Uterus (tissue), 4 donors: ENCODE results near the gene DDX17. TPM values are rescaled to one million over a fixed set of nuclear protein-coding genes. Genes with fewer than 3 reads are reported as not detected.

ENCODE experiments used
- DNase-seq, 2 donors: peaks; one replicate each; pipeline ENCODE4 v3.0.0-alpha.2; 2019 to 2020
- H3K27ac ChIP-seq, 2 donors: fragments of 200-600 bp; sonication (generic); 1 replicate in 1 of 2; 2 replicates in 1 of 2; pipeline ENCODE4 v1.5.1; 2016 to 2018
- H3K27me3 ChIP-seq, 2 donors: fragments of 200-600 bp; sonication (generic); one replicate each; pipeline ENCODE4 v1.5.1; 2018 to 2019; ENCODE audit warnings: control low read depth in 1 of 2
- H3K36me3 ChIP-seq, 2 donors: fragments of 200-600 bp; sonication (generic); one replicate each; pipeline ENCODE4 v1.5.1; 2019; ENCODE audit warnings: control low read depth in 1 of 2
- H3K4me1 ChIP-seq, 2 donors: fragments of 200-600 bp; sonication (generic); one replicate each; pipeline ENCODE4 v1.5.1; 2018 to 2019; ENCODE audit warnings: control low read depth in 1 of 2
- H3K4me3 ChIP-seq, 2 donors: fragments of 200-600 bp; sonication (generic); 1 replicate in 1 of 2; 2 replicates in 1 of 2; pipeline ENCODE4 v1.5.1; 2018 to 2019; ENCODE audit warnings: mild to moderate bottlenecking in 1 of 2
- H3K9me3 ChIP-seq, 2 donors: fragments of 200-600 bp; sonication (generic); one replicate each; pipeline ENCODE4 v1.5.1; 2019; ENCODE audit warnings: control low read depth in 1 of 2
- CTCF ChIP-seq, 4 experiments: fragments of 200-600 bp in 2 of 4; fragments of 450-650 bp in 2 of 4; sonication (generic) in 2 of 4; IDR thresholded peaks; one replicate each; pipeline ENCODE4 v1.5.1; 2016 to 2019; ENCODE audit warnings: antibody characterized with exemption in 4 of 4, mild to moderate bottlenecking in 2 of 4, moderate library complexity in 1 of 4
- POLR2A ChIP-seq, 2 donors: fragments of 450-650 bp; IDR thresholded peaks; one replicate each; pipeline ENCODE4 v1.6.1; 2016; ENCODE audit warnings: antibody characterized with exemption in 2 of 2, mild to moderate bottlenecking in 1 of 2, moderate library complexity in 1 of 2
- intact Hi-C: fragments of 100-400 bp; cut with DNase I; formaldehyde crosslinking; loops from one replicate; pipeline ENCODE4 v1.15.1; 2023; ENCODE audit warnings: low total_unique reads
- total RNA-seq, 4 donors: library from RNA; depleted of rRNA in 3 of 4; stranded (reverse); fragments of >200 nt in 3 of 4; gene quantifications; one replicate each; pipeline versions ENCODE4 v1.1.0 to v1.2.4, GENCODE V29; 2014 to 2023
- donor health status: DM: yes; HTN: yes; CAD: no.

DDX17 gene
- total RNA-seq, 4 donors from 2014 or later, result 441 to 971 (median 665) TPM

GRCh38 chr22:38518620-38519019, 12.5 kb upstream of the DDX17 start:
- intact Hi-C loops, result no loop called here
- H3K36me3 ChIP-seq, result no peaks in the 10 kb centered on the region
- no peak overlapping the region for H3K4me3 ChIP-seq
- no peak overlapping the region for H3K27ac ChIP-seq
- no peaks in the 10 kb centered on the region for H3K4me1 ChIP-seq
- H3K27me3 ChIP-seq, result no peaks in the 10 kb centered on the region
- no peaks in the 10 kb centered on the region for H3K9me3 ChIP-seq
- DNase-seq, result no peak
- TF ChIP-seq CTCF (IDR thresholded peaks at IDR 0.05) (no peak), POLR2A (IDR thresholded peaks at IDR 0.05) (no peak)

- Histone ChIP-seq H3K27me3 (no peaks in the 10 kb centered on the region), H3K4me1 (no peaks in the 10 kb centered on the region), H3K9me3 (no peaks in the 10 kb centered on the region), H3K27ac (no peak overlapping the region), H3K4me3 (no peak overlapping the region), H3K36me3 (no peaks in the 10 kb centered on the region)
- no peak for DNase-seq
- intact Hi-C loops, result no loop called here
- no peak for TF ChIP-seq POLR2A (IDR thresholded peaks at IDR 0.05)
- no peak for TF ChIP-seq CTCF (IDR thresholded peaks at IDR 0.05)
These were observed 7.0 kb upstream of the DDX17 start for GRCh38 chr22:38513063-38513462.

GRCh38 chr22:38510416-38510970, 4.4 kb upstream of the DDX17 start:
- Histone ChIP-seq H3K36me3 (no peaks in the 10 kb centered on the region), H3K27me3 (no peaks in the 10 kb centered on the region), H3K27ac (no peak overlapping the region), H3K9me3 (no peaks in the 10 kb centered on the region), H3K4me1 (no peaks in the 10 kb centered on the region), H3K4me3 (no peak overlapping the region)
- DNase-seq, result no peak
- TF ChIP-seq POLR2A (IDR thresholded peaks at IDR 0.05) (no peak), CTCF (IDR thresholded peaks at IDR 0.05) (no peak)
- intact Hi-C loops, result no loop called here

- Histone ChIP-seq H3K4me3 (peak overlapping the region; percentile 86 to 97), H3K36me3 (no peaks in the 10 kb centered on the region), H3K9me3 (no peaks in the 10 kb centered on the region), H3K27ac (peak overlapping the region; percentile 99 to 100), H3K27me3 (no peaks in the 10 kb centered on the region), H3K4me1 (peaks cover 0 to 9% of the 10 kb centered on the region in 2 donors)
- no peak for TF ChIP-seq CTCF (IDR thresholded peaks at IDR 0.05)
- peak in 1 of 2 donors; percentile 59 for TF ChIP-seq POLR2A (IDR thresholded peaks at IDR 0.05)
- DNase-seq, result peak; percentile 72 to 81
- intact Hi-C loops, result no loop called here
These were observed 482 bp downstream of the DDX17 start for GRCh38 chr22:38505541-38506117.

GRCh38 chr22:38504731-38505540, 1.2 kb downstream of the DDX17 start:
- H3K9me3 ChIP-seq, result no peaks in the 10 kb centered on the region
- peak overlapping the region; percentile 99 to 100 for H3K27ac ChIP-seq
- TF ChIP-seq CTCF (IDR thresholded peaks at IDR 0.05), result no peak
- TF ChIP-seq POLR2A (IDR thresholded peaks at IDR 0.05), result no peak
- intact Hi-C loops, result no loop called here
- peak overlapping the region; percentile 86 to 97 for H3K4me3 ChIP-seq
- H3K4me1 ChIP-seq, result peaks cover 0 to 9% of the 10 kb centered on the region in 2 donors
- H3K27me3 ChIP-seq, result no peaks in the 10 kb centered on the region
- H3K36me3 ChIP-seq, result no peaks in the 10 kb centered on the region
- DNase-seq, result peak; percentile 41 to 55
